ENCODE results near the gene PTPRM. TPM values are rescaled to one million over a fixed set of nuclear protein-coding genes. Genes with fewer than 3 reads are reported as not detected.

Gene PTPRM
- total RNA-seq, 4 donors from 2014 or later = 170 to 198 (median 182) TPM

DNA sequence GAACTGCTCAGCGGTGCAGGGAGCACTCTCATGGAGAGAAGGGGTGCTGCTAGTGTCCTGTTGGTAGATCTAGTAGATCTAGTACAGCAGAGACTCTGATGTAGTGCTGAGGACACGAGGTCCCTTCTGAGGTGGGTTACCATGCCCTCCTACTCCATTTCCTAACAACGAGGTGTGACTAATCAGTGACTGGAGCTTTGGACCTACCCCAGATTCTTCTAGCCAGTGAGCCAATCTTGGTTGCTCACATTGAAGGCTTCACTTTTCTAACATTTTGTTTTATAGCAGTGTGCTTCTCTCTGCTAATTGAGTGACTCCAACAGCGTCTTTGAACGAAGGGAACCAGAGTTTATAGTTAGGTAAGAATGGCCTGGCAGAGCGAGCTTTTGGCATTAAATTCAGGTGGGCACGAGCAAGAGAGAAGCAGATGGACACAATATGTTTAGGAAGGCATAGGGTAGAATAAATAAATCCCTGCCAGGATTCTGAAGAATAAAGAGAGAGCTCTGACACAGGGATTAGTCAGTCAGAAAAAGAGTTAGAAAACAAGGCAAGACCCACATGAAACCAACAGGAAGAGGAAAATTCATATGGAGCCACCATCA lies 736.1 kb downstream of the PTPRM start:
- intact Hi-C loops (cut with DNase I) = no loop called here
- no peak overlapping the region for H3K27ac ChIP-seq
- no peaks in the 10 kb centered on the region for H3K9me3 ChIP-seq
- H3K4me1 ChIP-seq = peaks cover 18 to 24% of the 10 kb centered on the region in 2 donors
- no peaks in the 10 kb centered on the region for H3K36me3 ChIP-seq
- WGBS, 2 donors = 86 to 96% methylated on average over 7 of the region's 7 CpGs
- H3K27me3 ChIP-seq = no peaks in the 10 kb centered on the region
- no peak for DNase-seq
- no peak overlapping the region for H3K4me3 ChIP-seq (replicated peaks in 1 of 3)
- TF ChIP-seq POLR2A (IDR thresholded peaks at IDR 0.05) = no peak
- TF ChIP-seq, protein P1, sequence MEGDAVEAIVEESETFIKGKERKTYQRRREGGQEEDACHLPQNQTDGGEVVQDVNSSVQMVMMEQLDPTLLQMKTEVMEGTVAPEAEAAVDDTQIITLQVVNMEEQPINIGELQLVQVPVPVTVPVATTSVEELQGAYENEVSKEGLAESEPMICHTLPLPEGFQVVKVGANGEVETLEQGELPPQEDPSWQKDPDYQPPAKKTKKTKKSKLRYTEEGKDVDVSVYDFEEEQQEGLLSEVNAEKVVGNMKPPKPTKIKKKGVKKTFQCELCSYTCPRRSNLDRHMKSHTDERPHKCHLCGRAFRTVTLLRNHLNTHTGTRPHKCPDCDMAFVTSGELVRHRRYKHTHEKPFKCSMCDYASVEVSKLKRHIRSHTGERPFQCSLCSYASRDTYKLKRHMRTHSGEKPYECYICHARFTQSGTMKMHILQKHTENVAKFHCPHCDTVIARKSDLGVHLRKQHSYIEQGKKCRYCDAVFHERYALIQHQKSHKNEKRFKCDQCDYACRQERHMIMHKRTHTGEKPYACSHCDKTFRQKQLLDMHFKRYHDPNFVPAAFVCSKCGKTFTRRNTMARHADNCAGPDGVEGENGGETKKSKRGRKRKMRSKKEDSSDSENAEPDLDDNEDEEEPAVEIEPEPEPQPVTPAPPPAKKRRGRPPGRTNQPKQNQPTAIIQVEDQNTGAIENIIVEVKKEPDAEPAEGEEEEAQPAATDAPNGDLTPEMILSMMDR (IDR thresholded peaks at IDR 0.05) = no peak

DNA sequence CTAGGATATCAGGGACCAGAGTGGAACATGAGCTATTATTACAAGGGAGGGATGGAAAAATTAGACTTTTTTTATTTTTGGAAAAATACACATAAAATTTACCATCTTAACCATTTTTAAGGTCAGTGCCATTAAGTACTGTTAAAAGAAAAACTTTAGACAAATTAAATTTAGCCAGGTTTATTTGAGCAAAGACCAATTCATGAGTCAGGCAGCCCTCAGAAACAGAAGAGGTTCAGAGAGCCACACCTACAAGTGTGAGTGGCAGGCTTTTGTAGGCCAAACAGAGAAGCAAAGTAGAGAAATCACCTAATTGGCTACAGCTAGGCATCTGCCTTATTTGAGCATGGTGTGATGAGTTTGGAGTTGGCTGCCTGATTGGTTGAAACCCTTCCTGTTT lies 740.8 kb downstream of the PTPRM start:
- H3K36me3 ChIP-seq = no peaks in the 10 kb centered on the region
- intact Hi-C loops (cut with DNase I) = no loop called here
- no peak for DNase-seq
- no peak overlapping the region for H3K4me3 ChIP-seq (replicated peaks in 1 of 3)
- TF ChIP-seq, protein P1 (IDR thresholded peaks at IDR 0.05) = no peak
- TF ChIP-seq POLR2A (IDR thresholded peaks at IDR 0.05) = no peak
- H3K27me3 ChIP-seq = no peaks in the 10 kb centered on the region
- peaks cover 9 to 12% of the 10 kb centered on the region in 2 donors for H3K4me1 ChIP-seq
- H3K27ac ChIP-seq = no peak overlapping the region
- no peaks in the 10 kb centered on the region for H3K9me3 ChIP-seq

DNA sequence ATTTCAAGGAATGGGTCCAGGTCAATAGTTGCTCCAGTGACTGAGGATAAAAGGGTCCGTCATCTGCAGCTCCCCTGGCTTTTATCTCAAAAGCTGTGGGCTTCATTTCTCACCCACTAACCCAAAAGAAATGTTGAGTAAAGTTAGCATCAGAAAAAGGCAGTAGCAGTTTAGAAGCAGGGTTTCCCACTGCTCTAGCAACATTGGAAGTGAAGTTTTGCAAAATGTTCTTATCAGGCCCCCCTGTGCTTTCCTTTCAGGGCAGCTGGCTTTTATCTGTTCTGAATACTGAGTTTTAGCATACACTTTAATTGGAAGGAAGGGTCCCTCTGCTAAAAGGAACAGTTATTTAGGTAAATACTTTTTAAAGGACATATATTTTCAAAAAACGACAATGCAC lies 745.9 kb downstream of the PTPRM start:
- Histone ChIP-seq H3K9me3 (no peaks in the 10 kb centered on the region), H3K4me1 (no peaks in the 10 kb centered on the region), H3K27me3 (no peaks in the 10 kb centered on the region), H3K4me3 (replicated peaks in 1 of 3) (no peak overlapping the region), H3K27ac (no peak overlapping the region), H3K36me3 (no peaks in the 10 kb centered on the region)
- intact Hi-C loops (cut with DNase I) = no loop called here
- WGBS, 2 donors = 90 to 95% methylated on average over 2 of the region's 2 CpGs
- no peak for DNase-seq
- no peak for TF ChIP-seq POLR2A (IDR thresholded peaks at IDR 0.05)
- TF ChIP-seq, protein P1 (IDR thresholded peaks at IDR 0.05) = no peak

DNA sequence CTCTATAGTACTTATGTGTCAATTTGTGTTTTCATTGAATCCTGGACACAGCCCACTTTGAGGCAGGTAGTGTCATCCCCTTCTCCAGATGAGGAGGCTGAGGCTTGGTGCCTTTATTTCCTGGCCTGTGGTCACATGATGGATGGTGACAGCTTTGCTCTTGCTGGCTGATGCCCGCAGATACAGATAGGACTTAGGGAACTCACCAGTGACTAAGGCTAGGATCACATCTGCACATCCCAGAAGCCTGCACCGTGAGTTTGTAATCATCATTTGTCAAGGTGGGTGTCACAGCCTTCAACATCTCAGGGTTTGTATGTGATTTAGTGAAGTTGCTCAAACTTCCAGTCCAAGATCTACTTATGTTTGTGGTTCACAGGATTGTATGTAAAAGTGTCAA lies 747.0 kb downstream of the PTPRM start:
- Histone ChIP-seq H3K4me3 (replicated peaks in 1 of 3) (no peak overlapping the region), H3K27ac (no peak overlapping the region), H3K27me3 (no peaks in the 10 kb centered on the region), H3K4me1 (no peaks in the 10 kb centered on the region), H3K9me3 (no peaks in the 10 kb centered on the region), H3K36me3 (no peaks in the 10 kb centered on the region)
- 91 to 100% methylated on average over 2 of the region's 2 CpGs for WGBS, 2 donors
- intact Hi-C loops (cut with DNase I) = no loop called here
- TF ChIP-seq, protein P1 (IDR thresholded peaks at IDR 0.05) = no peak
- no peak for TF ChIP-seq POLR2A (IDR thresholded peaks at IDR 0.05)
- DNase-seq = no peak

- H3K4me3 ChIP-seq (replicated peaks in 1 of 3) = no peak overlapping the region
- no peaks in the 10 kb centered on the region for H3K36me3 ChIP-seq
- no peaks in the 10 kb centered on the region for H3K9me3 ChIP-seq
- H3K27ac ChIP-seq = no peak overlapping the region
- 75 to 83% methylated on average over 6 of the region's 6 CpGs for WGBS, 2 donors
- no peak for TF ChIP-seq POLR2A (IDR thresholded peaks at IDR 0.05)
- TF ChIP-seq, protein P1 (IDR thresholded peaks at IDR 0.05) = no peak
- no peaks in the 10 kb centered on the region for H3K27me3 ChIP-seq
- H3K4me1 ChIP-seq = peaks cover 7 to 9% of the 10 kb centered on the region in 2 donors
- intact Hi-C loops (cut with DNase I) = no loop called here
- no peak for DNase-seq
These were observed 752.8 kb downstream of the PTPRM start for GRCh38 chr18:8319798-8320489.
